GM21390 (cell line): ENCODE measurements around the gene FKBP1B.
"Not testable (repeated sequence)": the region's sequence is repeated elsewhere in the genome, so short reads cannot be mapped to it uniquely, and the experiment has no call there.

Experiments
- ATAC-seq: cut with Tn5 transposase; IDR thresholded peaks from one replicate; pipeline ENCODE4 v1.9.1; 2021; ENCODE audit not compliant: unreplicated experiment

Gene FKBP1B

DNA sequence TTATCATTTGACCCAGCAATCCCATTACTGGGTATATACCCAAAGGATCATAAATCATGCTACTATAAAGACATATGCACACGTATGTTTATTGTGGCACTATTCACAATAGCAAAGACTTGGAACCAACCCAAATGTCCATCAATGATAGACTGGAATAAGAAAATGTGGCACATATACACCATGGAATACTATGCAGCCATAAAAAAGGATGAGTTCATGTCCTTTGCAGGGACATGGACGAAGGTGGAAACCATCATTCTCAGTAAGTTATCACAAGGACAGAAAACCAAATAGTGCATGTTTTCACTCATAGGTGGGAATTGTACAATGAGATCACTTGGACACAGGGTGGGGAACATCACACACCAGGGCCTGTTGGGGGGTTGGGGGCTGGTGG is 51.2 kb downstream of the FKBP1B start:
- ATAC-seq, result not testable (repeated sequence)

DNA sequence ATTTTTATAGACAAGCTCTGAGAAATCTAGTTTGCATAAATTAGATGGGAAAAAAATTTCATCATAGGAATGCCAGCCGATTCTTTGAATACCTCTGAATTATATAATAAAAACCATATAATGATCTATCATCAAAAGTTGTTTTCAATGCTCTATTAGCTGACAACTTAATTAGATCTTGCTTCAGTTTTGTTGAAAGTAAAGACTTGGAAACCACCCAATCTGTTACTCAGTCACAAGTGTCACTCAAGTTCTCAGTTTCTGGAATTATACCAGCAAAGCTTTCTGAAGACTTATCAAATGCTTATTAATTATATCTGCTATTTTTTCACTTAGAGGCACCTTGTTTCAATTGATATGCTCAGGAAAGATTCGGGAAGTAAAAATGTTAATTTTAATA is 52.5 kb downstream of the FKBP1B start:
- ATAC-seq, result no peak

DNA sequence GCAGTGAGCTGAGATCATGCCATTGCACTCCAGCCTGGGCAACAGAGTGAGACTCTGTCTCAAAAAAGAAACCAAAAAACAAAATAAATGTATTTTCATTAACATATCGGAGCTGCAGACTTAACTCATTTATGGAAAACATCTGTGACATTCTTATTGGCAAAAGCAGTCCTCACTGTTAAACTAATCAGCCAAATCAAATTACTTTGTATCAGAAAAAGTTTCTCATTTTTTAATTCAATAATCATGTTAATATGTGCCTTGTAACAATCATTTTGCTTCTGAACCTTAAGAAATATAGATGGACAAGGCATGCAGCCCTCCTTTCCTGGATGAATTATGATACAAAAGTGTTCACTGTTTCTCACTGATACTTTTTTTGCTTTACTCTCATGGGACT is 53.1 kb downstream of the FKBP1B start:
- no peak for ATAC-seq

DNA sequence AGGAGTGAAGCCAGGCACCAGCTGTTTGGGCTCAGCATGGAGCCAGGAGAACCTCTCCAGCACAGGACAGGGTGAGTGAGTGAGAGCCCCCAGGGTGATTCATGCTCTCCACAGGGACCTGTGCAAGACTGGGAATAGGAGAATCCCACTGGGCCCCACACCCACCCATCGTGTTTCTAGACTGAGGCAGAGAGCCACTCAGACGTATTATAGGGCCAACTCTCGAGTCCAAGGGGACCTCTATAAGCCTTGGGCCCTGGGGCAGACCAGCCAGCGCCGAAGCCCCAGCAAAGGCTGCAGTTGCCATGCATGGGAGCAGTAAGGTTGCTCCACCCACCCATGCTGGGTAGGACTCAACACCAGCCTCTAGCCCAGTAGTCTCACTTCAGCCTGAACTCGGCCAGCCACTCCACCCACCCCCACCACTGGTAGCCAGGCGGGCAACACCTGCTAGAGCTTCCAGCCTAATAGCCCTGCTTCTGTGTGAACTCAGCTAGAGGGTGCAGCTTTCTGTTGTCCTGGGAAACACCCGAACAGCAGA is 54.6 kb downstream of the FKBP1B start:
- no peak for ATAC-seq

DNA sequence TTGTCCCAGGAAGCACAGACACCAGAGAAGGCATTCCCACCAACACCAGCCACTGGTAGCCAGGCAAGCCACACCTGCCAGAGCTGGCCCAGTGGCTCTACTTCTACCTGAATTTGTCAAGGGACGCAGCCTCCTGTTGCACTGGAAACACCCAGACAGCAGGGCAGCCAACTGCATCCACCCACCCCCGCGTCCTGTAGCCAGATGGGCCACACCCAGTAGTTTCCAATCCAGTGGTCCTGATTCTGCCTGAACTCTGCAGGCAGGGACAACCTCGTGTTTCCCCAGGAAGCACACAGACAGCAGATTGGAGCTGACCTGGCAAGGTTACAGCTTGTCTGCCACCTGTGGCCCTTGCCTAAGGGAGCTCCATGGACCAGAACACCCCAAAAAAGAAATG is 55.4 kb downstream of the FKBP1B start:
- no peak for ATAC-seq

DNA sequence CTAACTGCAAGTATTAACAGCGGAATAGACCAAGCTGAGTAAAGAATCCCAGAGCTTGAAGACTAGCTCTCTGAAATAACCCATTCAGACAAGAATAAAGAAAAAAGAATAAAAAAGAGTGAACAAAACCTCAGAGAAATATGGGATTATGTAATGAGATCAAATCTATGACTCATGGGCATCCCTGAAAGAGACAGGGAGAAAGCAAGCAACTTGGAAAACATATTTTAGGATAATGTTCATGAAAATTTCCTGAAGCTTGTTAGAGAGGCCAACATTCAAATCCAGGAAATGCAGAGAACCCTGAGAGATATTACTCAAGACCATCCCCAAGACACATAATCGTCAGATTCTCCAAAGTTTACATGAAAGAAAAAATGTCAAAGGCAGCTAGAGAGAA is 56.3 kb downstream of the FKBP1B start:
- ATAC-seq, result no peak

DNA sequence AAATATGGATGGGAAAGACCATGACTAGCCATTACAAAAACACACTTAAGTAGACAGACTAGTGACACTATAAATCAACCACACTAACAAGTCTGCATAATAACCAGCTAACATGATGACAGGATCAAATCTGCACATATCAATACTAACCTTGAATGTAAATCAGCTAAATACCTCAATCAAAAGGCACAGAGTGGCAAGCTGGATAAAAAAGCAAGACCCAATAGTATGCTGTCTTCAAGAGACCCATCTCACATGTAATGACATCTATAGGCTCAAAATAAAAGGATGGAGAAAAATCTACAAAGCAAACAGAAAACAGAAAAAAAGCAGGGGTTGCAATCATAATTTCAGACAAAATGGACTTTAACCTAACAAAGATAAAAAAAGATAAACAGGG is 57.2 kb downstream of the FKBP1B start:
- no peak for ATAC-seq

DNA sequence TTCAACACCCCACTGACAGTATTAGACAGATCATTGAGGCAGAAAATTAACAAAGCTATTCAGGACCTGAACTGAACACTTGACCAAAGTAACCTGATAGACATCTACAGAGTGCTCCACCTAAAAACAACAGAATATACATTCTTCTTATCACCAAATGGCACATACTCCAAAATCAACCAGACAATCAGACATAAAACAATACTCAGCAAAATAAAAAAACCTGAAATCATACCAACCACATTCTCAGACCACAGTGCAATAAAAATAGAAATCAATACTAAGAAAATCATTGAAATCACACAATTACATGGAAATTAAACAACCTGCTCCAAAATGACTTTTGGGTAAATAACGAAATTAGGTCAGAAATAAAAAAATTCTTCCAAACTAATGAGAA is 57.8 kb downstream of the FKBP1B start:
- no peak for ATAC-seq

DNA sequence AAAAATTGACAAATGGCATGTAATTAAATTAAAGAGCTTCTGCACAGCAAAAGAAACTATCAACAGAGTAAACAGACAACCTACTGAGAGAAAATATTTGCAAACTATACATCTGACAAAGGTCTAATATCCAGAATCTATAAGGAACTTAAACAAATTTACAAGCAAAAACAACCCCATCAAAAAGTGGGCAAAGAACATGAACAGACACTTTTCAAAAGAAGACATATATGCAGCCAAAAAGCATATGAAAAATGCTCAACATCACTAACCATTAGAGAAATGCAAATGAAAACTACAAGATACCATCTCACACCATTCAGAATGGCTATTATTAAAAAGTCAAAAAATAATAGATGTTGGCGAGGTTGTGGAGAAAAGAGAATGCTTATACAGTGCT is 59.9 kb downstream of the FKBP1B start:
- not testable (repeated sequence) for ATAC-seq

DNA sequence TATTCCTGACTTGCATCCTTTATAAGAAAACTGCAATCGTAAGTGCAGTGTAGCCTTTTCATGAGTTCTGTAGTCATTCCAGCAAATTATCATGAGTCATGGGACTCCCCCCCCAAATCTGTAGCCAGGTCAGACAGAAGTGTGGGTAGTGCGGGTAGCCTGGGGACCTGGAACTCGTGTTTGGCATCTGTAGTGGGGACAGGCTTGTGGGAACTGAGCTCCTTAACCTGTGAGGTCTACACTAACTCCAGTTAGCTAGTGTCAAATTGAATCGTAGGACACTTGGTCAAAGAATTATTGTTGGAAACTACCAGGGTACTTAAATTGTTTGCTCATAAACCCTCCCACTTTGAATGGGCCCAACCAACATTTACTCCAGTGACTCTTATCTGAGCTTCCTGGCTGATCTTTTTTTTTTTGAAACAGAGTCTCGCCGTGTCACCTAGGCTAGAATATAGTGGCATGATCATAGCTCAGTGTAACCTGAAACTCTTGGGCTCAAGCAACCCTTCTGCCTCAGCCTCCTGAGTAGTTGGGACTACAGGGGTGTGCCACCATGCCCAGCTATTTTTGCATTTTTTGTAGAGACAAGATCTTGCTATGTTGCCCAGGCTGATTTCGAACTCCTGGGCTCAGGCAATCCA is 61.2 kb downstream of the FKBP1B start:
- no peak for ATAC-seq

DNA sequence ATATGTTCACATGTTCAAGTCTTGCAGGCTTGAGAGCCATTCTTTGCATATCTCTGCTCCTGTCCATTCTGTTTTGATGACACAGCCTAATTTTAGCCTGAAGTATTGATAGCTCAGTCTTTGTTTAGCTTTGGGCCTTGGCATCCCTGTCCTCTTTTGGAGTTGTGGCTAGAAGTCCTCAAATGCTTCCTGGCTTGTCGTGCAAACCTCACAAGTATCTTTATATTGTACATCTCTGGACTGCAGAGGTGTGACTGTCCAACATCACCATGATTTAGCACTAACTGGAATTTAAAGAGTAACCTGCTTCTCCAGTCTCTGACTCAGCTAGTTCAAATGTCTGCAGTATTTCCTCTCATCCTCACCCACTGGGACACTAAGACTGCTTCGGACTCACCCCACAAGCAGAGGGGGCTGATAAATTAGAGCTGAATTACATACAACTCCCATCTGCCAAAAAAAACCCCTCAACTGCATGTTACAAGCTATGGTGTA is 61.9 kb downstream of the FKBP1B start:
- no peak for ATAC-seq
